ENCODE data around the gene MAFG. TPM values are rescaled to one million over a fixed set of nuclear protein-coding genes. Genes with fewer than 3 reads are reported as not detected.

The MAFG gene
- total and polyA plus RNA-seq, 2 of the 13 experiments (the other 11 are each of a cell fraction or from before 2014, with no cell fraction given): 14.5 to 20.0 TPM

- TF ChIP-seq MZF1 (CRISPR knock-in tag; IDR thresholded peaks at IDR 0.05; ENCODE audit: borderline replicate concordance) (peak; percentile 77), ZNF564 (CRISPR knock-in tag; IDR thresholded peaks at IDR 0.05) (peak; percentile 55), ZNF788 (CRISPR knock-in tag; IDR thresholded peaks at IDR 0.05; ENCODE audit: borderline replicate concordance) (peak; percentile 92; the same call in 1 of the 2 replicates), ZNF264 (CRISPR knock-in tag; IDR thresholded peaks at IDR 0.05) (peak; percentile 26; the same call in 1 of the 2 replicates), POGK (CRISPR knock-in tag; conservative IDR thresholded peaks at IDR 0.05) (peak; percentile 93), IKZF5 (CRISPR knock-in tag; IDR thresholded peaks at IDR 0.05) (peak; percentile 89), KDM4B (CRISPR knock-in tag; IDR thresholded peaks at IDR 0.05) (no peak; the same call in 1 of the 2 replicates), MXD4 (CRISPR knock-in tag; IDR thresholded peaks at IDR 0.05) (peak; percentile 95), HNF4A (CRISPR knock-in tag; IDR thresholded peaks at IDR 0.05) (peak; percentile 82), RXRB (CRISPR knock-in tag; IDR thresholded peaks at IDR 0.05; ENCODE audit: borderline replicate concordance) (peak; percentile 92), SNAPC4 (CRISPR knock-in tag; IDR thresholded peaks at IDR 0.05) (no peak), ARID3A (IDR thresholded peaks at IDR 0.05; ENCODE audit: low read depth, low read length) (no peak), TIGD3 (CRISPR knock-in tag; IDR thresholded peaks at IDR 0.05; ENCODE audit: borderline replicate concordance) (peak; percentile 83; the same call in 1 of the 2 replicates), NRL (CRISPR knock-in tag; IDR thresholded peaks at IDR 0.05; ENCODE audit: borderline replicate concordance) (peak; percentile 49; the same call in 1 of the 2 replicates), MTF1 (CRISPR knock-in tag; IDR thresholded peaks at IDR 0.05) (0 out of 2 replicates have a peak, but pooled peaks have one; percentile 44)
Measured at GRCh38 chr17:81966343-81967243, 39.1 kb upstream of the MAFG start (continued).

Measured in HepG2 (cell line).